Measurements from ENCODE around the gene DIRAS1.

DNA sequence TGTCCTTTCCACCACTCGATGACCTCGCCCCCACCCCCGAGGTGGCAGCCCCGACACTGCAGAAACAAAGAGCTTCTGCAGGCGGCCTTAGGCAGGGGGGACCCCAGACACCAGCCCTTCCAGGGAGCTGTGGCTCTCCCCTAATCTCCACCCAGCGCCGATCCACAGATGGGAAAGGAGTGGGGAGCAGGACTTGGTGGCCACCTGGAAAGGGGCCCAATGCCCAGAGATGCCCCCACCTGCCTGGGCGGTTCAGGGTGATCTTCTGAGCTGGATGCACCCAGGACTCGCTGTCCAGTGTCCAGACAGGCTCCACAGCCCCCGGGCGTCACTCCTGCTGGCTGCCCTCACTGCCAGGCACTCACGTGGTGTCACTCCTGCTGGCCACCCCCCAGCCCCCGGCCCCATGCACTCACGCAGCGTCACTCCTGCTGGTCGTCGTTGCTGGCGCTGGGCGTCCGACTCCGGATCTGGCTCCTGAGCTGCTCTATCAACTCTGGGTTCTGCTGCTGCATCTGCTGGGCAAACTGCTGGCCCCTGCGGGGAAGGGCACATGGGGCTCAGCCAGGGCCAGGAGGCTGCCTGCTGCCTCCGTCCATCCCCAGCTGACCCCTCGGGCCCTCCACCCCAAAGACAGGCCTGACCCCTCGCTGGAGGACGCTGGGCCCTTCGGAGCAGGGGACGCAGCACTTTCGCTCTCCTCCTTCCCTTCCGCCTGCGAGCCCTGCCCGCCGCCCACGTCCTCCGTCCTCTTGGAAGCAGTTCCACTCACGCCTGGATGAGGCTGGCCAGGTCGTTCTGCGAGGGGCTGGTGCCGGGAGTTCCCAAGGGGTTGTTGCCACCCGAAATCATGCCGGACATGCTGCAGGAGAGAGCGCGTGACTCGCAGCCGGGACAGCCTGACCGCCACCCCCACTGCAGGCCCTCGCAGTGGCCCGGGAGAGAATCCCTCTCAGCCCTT is 36.0 kb upstream of the DIRAS1 start:
- TF ChIP-seq, protein P1, sequence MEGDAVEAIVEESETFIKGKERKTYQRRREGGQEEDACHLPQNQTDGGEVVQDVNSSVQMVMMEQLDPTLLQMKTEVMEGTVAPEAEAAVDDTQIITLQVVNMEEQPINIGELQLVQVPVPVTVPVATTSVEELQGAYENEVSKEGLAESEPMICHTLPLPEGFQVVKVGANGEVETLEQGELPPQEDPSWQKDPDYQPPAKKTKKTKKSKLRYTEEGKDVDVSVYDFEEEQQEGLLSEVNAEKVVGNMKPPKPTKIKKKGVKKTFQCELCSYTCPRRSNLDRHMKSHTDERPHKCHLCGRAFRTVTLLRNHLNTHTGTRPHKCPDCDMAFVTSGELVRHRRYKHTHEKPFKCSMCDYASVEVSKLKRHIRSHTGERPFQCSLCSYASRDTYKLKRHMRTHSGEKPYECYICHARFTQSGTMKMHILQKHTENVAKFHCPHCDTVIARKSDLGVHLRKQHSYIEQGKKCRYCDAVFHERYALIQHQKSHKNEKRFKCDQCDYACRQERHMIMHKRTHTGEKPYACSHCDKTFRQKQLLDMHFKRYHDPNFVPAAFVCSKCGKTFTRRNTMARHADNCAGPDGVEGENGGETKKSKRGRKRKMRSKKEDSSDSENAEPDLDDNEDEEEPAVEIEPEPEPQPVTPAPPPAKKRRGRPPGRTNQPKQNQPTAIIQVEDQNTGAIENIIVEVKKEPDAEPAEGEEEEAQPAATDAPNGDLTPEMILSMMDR (IDR thresholded peaks at IDR 0.05) = no peak
- TF ChIP-seq JUN (IDR thresholded peaks at IDR 0.05) = no peak
- TF ChIP-seq, protein P2, sequence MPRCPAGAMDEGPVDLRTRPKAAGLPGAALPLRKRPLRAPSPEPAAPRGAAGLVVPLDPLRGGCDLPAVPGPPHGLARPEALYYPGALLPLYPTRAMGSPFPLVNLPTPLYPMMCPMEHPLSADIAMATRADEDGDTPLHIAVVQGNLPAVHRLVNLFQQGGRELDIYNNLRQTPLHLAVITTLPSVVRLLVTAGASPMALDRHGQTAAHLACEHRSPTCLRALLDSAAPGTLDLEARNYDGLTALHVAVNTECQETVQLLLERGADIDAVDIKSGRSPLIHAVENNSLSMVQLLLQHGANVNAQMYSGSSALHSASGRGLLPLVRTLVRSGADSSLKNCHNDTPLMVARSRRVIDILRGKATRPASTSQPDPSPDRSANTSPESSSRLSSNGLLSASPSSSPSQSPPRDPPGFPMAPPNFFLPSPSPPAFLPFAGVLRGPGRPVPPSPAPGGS (IDR thresholded peaks at IDR 0.05) = no peak
- TF ChIP-seq EHF (CRISPR knock-in tag; IDR thresholded peaks at IDR 0.05) = no peak
- TF ChIP-seq, protein P3, sequence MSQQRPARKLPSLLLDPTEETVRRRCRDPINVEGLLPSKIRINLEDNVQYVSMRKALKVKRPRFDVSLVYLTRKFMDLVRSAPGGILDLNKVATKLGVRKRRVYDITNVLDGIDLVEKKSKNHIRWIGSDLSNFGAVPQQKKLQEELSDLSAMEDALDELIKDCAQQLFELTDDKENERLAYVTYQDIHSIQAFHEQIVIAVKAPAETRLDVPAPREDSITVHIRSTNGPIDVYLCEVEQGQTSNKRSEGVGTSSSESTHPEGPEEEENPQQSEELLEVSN (IDR thresholded peaks at IDR 0.05; ENCODE audit: borderline replicate concordance, low read depth) = no peak
- no peak for TF ChIP-seq CBX8 (IDR thresholded peaks at IDR 0.05)

Measured in A549 (cell line).